Left lung (tissue), 10 donors: ENCODE measurements around the gene EIF2S3. TPM values are rescaled to one million over a fixed set of nuclear protein-coding genes. Genes with fewer than 3 reads are reported as not detected.

Experiments used
- ATAC-seq: fragments of 200-7000 bp; cut with Tn5 transposase; one replicate; pipeline ENCODE4 v1.9.1; 2020; ENCODE audit warnings: moderate library complexity
- DNase-seq, 4 donors: peaks; one replicate each; pipeline ENCODE4 v3.0.0-alpha.2; 2013 to 2020
- H3K27ac ChIP-seq, 2 donors: fragments of 200-600 bp; sonication (generic) in 1 of 2; one replicate each; pipeline versions ENCODE4 v1.5.0 to v1.8.0; 2020 to 2021
- H3K27me3 ChIP-seq, 2 donors: fragments of 200-600 bp; sonication (generic) in 1 of 2; one replicate each; pipeline versions ENCODE4 v1.5.0 to v1.8.0; 2020 to 2021
- H3K36me3 ChIP-seq, 2 donors: fragments of 200-600 bp; sonication (generic) in 1 of 2; one replicate each; pipeline versions ENCODE4 v1.5.0 to v1.8.0; 2020 to 2021
- H3K4me1 ChIP-seq, 2 donors: fragments of 200-600 bp; one replicate each; pipeline ENCODE4 v1.8.0; 2021
- H3K4me3 ChIP-seq, 2 donors: fragments of 200-600 bp; sonication (generic) in 1 of 2; one replicate each; pipeline versions ENCODE4 v1.5.0 to v1.8.0; 2020 to 2021; ENCODE audit warnings: mild to moderate bottlenecking in 1 of 2
- H3K9me3 ChIP-seq, 2 donors: fragments of 200-600 bp; sonication (generic) in 1 of 2; one replicate each; pipeline versions ENCODE4 v1.5.0 to v1.8.0; 2020 to 2021
- intact Hi-C, 2 donors: fragments of 100-400 bp; cut with DNase I; formaldehyde crosslinking; loops; one replicate each; pipeline versions ENCODE4 v1.11.2 to v1.14.2; 2022
- polyA plus RNA-seq, 6 donors: library from polyadenylated mRNA; unstranded; fragments of 120-200 nt; gene quantifications; one replicate each; pipeline ENCODE4 v1.2.1, GENCODE V29; 2013; ENCODE audit not compliant: insufficient read length in 6 of 6
- total RNA-seq, 2 donors: library from RNA; stranded (reverse); fragmentation: NEBNext Ultra II Directional; extraction: Animal tissue kit (Norgen Biotek cat#: 25700); gene quantifications; one replicate each; pipeline ENCODE4 v1.2.1, GENCODE V29; 2021
- TF ChIP-seq, protein P1 (sequence below), 2 donors: fragments of 200-600 bp; sonication (generic) in 1 of 2; IDR thresholded peaks; one replicate each; pipeline versions ENCODE4 v1.5.0 to v1.8.0; 2021; ENCODE audit warnings: antibody characterized with exemption in 2 of 2
- donor health status: DM: no; HTN: yes; CAD: no.
- donor health status: DM: no; HTN: no; CAD: no.

EIF2S3 gene
- total and polyA plus RNA-seq, 8 donors: 140 to 259 (median 210) TPM

DNA sequence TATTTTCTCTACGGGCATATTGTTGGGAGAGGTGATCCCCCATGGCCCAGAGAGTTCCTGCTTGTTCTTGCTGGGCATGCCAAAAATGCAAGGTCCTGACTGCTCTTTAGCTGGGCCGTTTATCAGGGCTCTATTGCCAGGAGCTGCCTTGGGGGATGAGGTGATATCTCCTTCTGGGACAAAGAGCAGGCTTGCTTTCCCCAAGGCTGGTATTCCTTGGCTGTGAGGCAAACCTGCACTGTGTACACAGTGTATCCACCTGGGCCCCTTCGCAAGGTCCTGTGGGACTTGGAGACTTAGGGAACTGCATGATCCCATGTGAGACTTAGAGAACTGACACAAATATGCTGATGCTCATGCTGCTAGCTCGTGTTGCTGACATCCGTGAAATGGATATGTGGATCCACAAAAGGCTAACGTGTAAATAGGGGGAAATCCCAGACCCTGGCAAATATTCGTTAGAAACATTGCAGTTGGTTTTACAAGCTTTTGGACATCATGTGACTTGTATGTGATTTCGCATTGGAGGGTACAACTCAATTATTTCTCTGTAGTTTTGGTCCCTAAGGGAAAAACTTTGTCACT is 70.4 kb downstream of the EIF2S3 start:
- no peak for ATAC-seq

More for the DNA sequence above, 70.4 kb downstream of the EIF2S3 start:
- no peaks in the 10 kb centered on the region for H3K9me3 ChIP-seq
- H3K27ac ChIP-seq: no peak overlapping the region
- H3K4me3 ChIP-seq: no peak overlapping the region
- no peaks in the 10 kb centered on the region for H3K4me1 ChIP-seq
- TF ChIP-seq, protein P1, sequence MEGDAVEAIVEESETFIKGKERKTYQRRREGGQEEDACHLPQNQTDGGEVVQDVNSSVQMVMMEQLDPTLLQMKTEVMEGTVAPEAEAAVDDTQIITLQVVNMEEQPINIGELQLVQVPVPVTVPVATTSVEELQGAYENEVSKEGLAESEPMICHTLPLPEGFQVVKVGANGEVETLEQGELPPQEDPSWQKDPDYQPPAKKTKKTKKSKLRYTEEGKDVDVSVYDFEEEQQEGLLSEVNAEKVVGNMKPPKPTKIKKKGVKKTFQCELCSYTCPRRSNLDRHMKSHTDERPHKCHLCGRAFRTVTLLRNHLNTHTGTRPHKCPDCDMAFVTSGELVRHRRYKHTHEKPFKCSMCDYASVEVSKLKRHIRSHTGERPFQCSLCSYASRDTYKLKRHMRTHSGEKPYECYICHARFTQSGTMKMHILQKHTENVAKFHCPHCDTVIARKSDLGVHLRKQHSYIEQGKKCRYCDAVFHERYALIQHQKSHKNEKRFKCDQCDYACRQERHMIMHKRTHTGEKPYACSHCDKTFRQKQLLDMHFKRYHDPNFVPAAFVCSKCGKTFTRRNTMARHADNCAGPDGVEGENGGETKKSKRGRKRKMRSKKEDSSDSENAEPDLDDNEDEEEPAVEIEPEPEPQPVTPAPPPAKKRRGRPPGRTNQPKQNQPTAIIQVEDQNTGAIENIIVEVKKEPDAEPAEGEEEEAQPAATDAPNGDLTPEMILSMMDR (IDR thresholded peaks at IDR 0.05): no peak
- H3K36me3 ChIP-seq: no peaks in the 10 kb centered on the region
- H3K27me3 ChIP-seq: peaks cover 0 to 7% of the 10 kb centered on the region in 2 donors
- no peak for DNase-seq
- intact Hi-C loops: no loop called here

Other genes starting within 250 kb of the EIF2S3 start
- gene APOO, start 147.0 kb upstream of the EIF2S3 start, total RNA-seq: 10 to 100 TPM; 20.1 to 23.1 TPM
- gene APOO, start 147.0 kb upstream of the EIF2S3 start, polyA plus RNA-seq: 10 to 100 TPM; 15.9 to 24.3 (median 19.2) TPM
- gene CXorf58, start 146.9 kb upstream of the EIF2S3 start, total RNA-seq: not detected
- gene CXorf58, start 146.9 kb upstream of the EIF2S3 start, polyA plus RNA-seq: under 1 TPM in 5 of 6 donors, not detected in 1; 0.13 to 0.52 (median 0.25) TPM
- gene KLHL15, start 27.8 kb upstream of the EIF2S3 start, total RNA-seq: 1 to 10 TPM; 5.8 to 6.2 TPM
- 10 to 100 TPM; 13.7 to 15.1 (median 14.3) TPM for gene KLHL15, start 27.8 kb upstream of the EIF2S3 start, polyA plus RNA-seq
- 10 to 100 TPM; 40.4 to 50.7 TPM for gene ZFX, start 94.8 kb downstream of the EIF2S3 start, total RNA-seq
- gene ZFX, start 94.8 kb downstream of the EIF2S3 start, polyA plus RNA-seq: 10 to 100 TPM; 29.4 to 48.2 (median 38.6) TPM